OCI-LY3 (cell line): ENCODE data around the gene SOX1.

Experiments
- EZH2phosphoT487 ChIP-seq: fragments of 200-600 bp; shearing (Covaris generic); IDR thresholded peaks from 2 replicates; pipeline ENCODE4 v1.6.1; 2018; ENCODE audit warnings: antibody characterized with exemption, mixed run types, low read depth
- TF ChIP-seq, protein P1 (sequence below): fragments of 200-600, 300-600 bp; sonication (generic); IDR thresholded peaks from 2 replicates; pipeline ENCODE4 v1.5.1; 2014; ENCODE audit warnings: antibody characterized with exemption, low read length, low read depth

DNA sequence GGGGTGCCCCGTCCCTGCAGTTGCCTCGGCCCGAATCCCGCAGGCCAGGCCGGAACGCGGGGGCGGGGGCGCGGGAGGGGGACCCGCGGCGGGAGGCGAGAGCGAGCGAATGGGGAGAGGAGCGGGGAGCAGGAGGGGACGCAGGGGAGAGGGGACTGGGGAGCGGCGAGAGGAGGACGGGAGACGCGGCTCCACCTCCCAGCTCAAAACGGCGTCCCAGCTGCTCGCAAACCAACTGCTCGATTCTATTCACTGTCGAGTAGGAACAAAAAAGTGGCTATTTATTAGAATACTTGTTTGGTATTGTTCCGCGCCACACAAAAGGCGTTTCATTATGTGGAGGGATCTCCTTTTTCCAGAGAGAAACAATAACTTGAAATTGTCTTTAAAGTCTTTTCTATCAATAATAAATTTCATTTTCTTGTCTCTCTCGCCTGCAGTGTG, 10.6 kb upstream of the SOX1 start:
- TF ChIP-seq, protein P1, sequence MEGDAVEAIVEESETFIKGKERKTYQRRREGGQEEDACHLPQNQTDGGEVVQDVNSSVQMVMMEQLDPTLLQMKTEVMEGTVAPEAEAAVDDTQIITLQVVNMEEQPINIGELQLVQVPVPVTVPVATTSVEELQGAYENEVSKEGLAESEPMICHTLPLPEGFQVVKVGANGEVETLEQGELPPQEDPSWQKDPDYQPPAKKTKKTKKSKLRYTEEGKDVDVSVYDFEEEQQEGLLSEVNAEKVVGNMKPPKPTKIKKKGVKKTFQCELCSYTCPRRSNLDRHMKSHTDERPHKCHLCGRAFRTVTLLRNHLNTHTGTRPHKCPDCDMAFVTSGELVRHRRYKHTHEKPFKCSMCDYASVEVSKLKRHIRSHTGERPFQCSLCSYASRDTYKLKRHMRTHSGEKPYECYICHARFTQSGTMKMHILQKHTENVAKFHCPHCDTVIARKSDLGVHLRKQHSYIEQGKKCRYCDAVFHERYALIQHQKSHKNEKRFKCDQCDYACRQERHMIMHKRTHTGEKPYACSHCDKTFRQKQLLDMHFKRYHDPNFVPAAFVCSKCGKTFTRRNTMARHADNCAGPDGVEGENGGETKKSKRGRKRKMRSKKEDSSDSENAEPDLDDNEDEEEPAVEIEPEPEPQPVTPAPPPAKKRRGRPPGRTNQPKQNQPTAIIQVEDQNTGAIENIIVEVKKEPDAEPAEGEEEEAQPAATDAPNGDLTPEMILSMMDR: no peak
- no peak for TF ChIP-seq EZH2phosphoT487
